K562 (cell line): ENCODE results near the gene MICAL1. TPM values are rescaled to one million over a fixed set of nuclear protein-coding genes. Genes with fewer than 3 reads are reported as not detected.

ENCODE experiments used
- BCOR ChIP-seq: fragments of 450-650 bp; IDR thresholded peaks from 2 replicates; pipeline ENCODE4 v1.6.1; 2016
- FOXK2 ChIP-seq, 2 experiments: fragments of 450-650 bp; IDR thresholded peaks in 1 of 2; conservative IDR thresholded peaks in 1 of 2; 2 replicates each; pipeline ENCODE4 v1.6.1; 2016; ENCODE audit warnings: low read depth in 2 of 2, mild to moderate bottlenecking in 1 of 2
- GABPB1 ChIP-seq: sonication (generic); formaldehyde crosslinking; IDR thresholded peaks from 2 replicates; pipeline ENCODE4 v1.8.0; 2022; ENCODE audit warnings: mild to moderate bottlenecking, missing genetic modification reagents
- GTF2A2 ChIP-seq: IDR thresholded peaks from 2 replicates; pipeline ENCODE4 v1.6.1; 2016; ENCODE audit warnings: mild to moderate bottlenecking, missing genetic modification characterization, missing compliant biosample characterization
- KAT2B ChIP-seq: IDR thresholded peaks from one replicate; pipeline ENCODE4 v1.6.1; 2012; ENCODE audit warnings: low read depth, mild to moderate bottlenecking, control low read depth, inconsistent platforms, low read length, moderate library complexity
- LARP7 ChIP-seq: fragments of 450-650 bp; IDR thresholded peaks from 2 replicates; pipeline ENCODE4 v1.6.1; 2016
- MTA1 ChIP-seq: fragments of 450-650 bp; IDR thresholded peaks from 2 replicates; pipeline ENCODE4 v1.6.1; 2017; ENCODE audit warnings: borderline replicate concordance
- NCOA6 ChIP-seq: fragments of 450-650 bp; IDR thresholded peaks from 2 replicates; pipeline ENCODE4 v1.6.1; 2017; ENCODE audit warnings: mild to moderate bottlenecking
- OTX1 ChIP-seq: fragments of 450-650 bp; formaldehyde crosslinking; IDR thresholded peaks from 2 replicates; pipeline ENCODE4 v1.4.0; 2022; ENCODE audit warnings: mild to moderate bottlenecking
- RBM14 ChIP-seq: fragments of 200-400 bp; formaldehyde crosslinking; IDR thresholded peaks from 2 replicates; pipeline ENCODE4 v1.6.1; 2018; ENCODE audit warnings: low read depth, mild to moderate bottlenecking, low read length, moderate library complexity, borderline replicate concordance; ENCODE audit not compliant: insufficient read depth
- RUNX1 ChIP-seq: sonication (generic); IDR thresholded peaks from 2 replicates; pipeline ENCODE4 v1.6.1; 2016; ENCODE audit warnings: antibody characterized with exemption, low read depth
- SMARCE1 ChIP-seq: fragments of 450-650 bp; IDR thresholded peaks from 2 replicates; pipeline ENCODE4 v1.7.1; 2016; ENCODE audit warnings: mild to moderate bottlenecking
- STAT5B ChIP-seq: fragments of 250-450 bp; sonication (Bioruptor Pico); IDR thresholded peaks from 2 replicates; pipeline ENCODE4 v1.8.0; 2021; ENCODE audit warnings: mild to moderate bottlenecking, inconsistent platforms
- TAL1 ChIP-seq: fragments of 450-650 bp; IDR thresholded peaks from 2 replicates; pipeline ENCODE4 v1.6.1; 2016; ENCODE audit warnings: mild to moderate bottlenecking
- ZNF347 ChIP-seq: fragments of 450-650 bp; formaldehyde crosslinking; IDR thresholded peaks from 2 replicates; pipeline ENCODE4 v1.4.0; 2020; ENCODE audit warnings: low read depth, mild to moderate bottlenecking, moderate library complexity
- ZNF436 ChIP-seq: fragments of 250-450, 450-650 bp; sonication (Bioruptor Pico); formaldehyde crosslinking; IDR thresholded peaks from 2 replicates; pipeline ENCODE4 v1.7.0; 2020; ENCODE audit warnings: mild to moderate bottlenecking
- ZNF584 ChIP-seq: fragments of 200-800 bp; sonication (Bioruptor generic); IDR thresholded peaks from 2 replicates; pipeline ENCODE4 v1.6.1; 2016; ENCODE audit warnings: low read depth, mild to moderate bottlenecking, missing genetic modification characterization, missing compliant biosample characterization
- polyA plus RNA-seq, 8 experiments: library from polyadenylated mRNA; depleted of rRNA in 4 of 8; stranded (reverse) in 5 of 8; unstranded in 3 of 8; fragments of >200 nt; fragmentation: Nextera tagmentation in 2 of 8; fragmentation: Illumina TruSeq in 1 of 8; extraction: Ambion mirVana in 2 of 8; extraction: Trizol in 1 of 8; gene quantifications; 2 replicates each; pipeline versions ENCODE4 v1.2.1 to v1.2.3, GENCODE V29; 2011 to 2014; ENCODE audit warnings: inconsistent platforms in 1 of 8, missing spikeins in 1 of 8
- total RNA-seq, 7 experiments: library from RNA; depleted of rRNA in 6 of 7; stranded (reverse); fragments of >200 nt in 6 of 7; fragmentation: Illumina TruSeq in 2 of 7; extraction: Trizol in 2 of 7; gene quantifications; 2 replicates each; pipeline versions ENCODE4 v1.2.1 to v1.2.3, GENCODE V29; 2011 to 2021; ENCODE audit warnings: low replicate concordance in 1 of 7
- TF ChIP-seq, protein P1 (sequence below): IDR thresholded peaks from 2 replicates; pipeline ENCODE4 v1.6.1; 2012; ENCODE audit warnings: low read depth, low read length, improper control_type of control experiment, borderline replicate concordance
- TF ChIP-seq, protein P2 (sequence below): IDR thresholded peaks from 2 replicates; pipeline ENCODE4 v1.6.1; 2011; ENCODE audit not compliant: insufficient read length; ENCODE audit errors: extremely low read depth
- TF ChIP-seq, protein P3 (sequence below): sonication (generic); formaldehyde crosslinking; IDR thresholded peaks from 2 replicates; pipeline ENCODE4 v1.8.1; 2023; ENCODE audit warnings: mild to moderate bottlenecking, missing genetic modification reagents, moderate library complexity
- TF ChIP-seq, protein P4 (sequence below): fragments of 200-800 bp; sonication (Bioruptor generic); IDR thresholded peaks from 2 replicates; pipeline ENCODE4 v1.6.1; 2016; ENCODE audit warnings: missing genetic modification characterization, missing compliant biosample characterization

MICAL1 gene
- total and polyA plus RNA-seq, 9 of the 15 experiments (the other 6 are each of a cell fraction or from before 2014, with no cell fraction given), result 0.07 to 15.2 (median 7.0) TPM

DNA sequence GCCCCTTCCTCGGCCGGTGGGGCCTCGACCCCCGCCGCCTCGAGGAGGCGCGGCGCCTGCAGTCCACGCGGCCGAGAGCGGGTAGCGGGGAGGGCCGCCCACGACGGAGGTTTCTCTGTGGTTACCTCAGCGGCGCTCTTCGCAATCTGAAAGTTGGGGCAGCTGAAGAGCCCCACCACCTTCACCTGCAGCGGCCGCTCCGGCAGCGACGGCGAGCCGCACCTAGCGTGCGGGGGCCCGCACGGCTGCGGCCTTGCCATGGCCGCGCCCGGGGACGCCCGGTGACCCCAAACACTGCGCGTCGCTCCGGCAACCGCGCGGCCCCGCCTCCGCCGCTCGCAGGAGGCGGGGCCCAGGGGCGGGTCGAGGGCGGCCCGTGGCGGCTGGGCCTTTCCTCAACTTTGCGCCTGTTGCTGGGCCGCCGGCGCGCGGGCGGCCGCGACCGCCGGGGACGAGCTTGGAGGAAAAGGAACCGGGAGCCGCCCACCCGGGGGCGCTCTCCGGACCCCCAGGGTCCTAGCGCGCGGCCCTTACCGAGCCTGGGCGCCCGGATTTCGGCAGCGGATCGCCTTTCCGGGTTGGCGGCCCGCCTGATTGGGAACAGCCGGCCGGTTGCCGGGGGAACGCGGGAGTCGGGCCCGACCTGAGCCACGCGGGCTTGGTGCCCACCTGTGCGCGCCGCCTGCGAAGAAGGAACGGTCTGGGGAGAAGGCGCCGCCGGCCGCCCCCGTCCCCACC lies 15.1 kb downstream of the MICAL1 start, which contains the start of the genes PPIL6 and SMPD2 (continued):
- TF ChIP-seq, protein P1, sequence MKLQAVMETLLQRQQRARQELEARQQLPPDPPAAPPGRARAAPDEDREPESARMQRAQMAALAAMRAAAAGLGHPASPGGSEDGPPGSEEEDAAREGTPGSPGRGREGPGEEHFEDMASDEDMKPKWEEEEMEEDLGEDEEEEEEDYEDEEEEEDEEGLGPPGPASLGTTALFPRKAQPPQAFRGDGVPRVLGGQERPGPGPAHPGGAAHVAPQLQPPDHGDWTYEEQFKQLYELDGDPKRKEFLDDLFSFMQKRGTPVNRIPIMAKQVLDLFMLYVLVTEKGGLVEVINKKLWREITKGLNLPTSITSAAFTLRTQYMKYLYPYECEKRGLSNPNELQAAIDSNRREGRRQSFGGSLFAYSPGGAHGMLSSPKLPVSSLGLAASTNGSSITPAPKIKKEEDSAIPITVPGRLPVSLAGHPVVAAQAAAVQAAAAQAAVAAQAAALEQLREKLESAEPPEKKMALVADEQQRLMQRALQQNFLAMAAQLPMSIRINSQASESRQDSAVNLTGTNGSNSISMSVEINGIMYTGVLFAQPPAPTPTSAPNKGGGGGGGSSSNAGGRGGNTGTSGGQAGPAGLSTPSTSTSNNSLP, result no peak
- TF ChIP-seq SMARCE1 (no peak), ZNF584 (CRISPR knock-in tag) (peak; percentile 58; the same call in 1 of the 2 replicates), NCOA6 (no peak), FOXK2 (conservative IDR thresholded peaks at IDR 0.05 in 1 of 2, IDR thresholded peaks at IDR 0.05 in 1 of 2; ENCODE audit: low read depth in 2 of 2) (no peak), TAL1 (no peak), RUNX1 (no peak), STAT5B (CRISPR knock-in tag) (no peak), LARP7 (no peak), GABPB1 (CRISPR knock-in tag) (0 out of 2 replicates have a peak, but pooled peaks have one; percentile 13), OTX1 (CRISPR knock-in tag) (no peak), RBM14 (no peak), ZNF347 (no peak), ZNF436 (CRISPR knock-in tag) (no peak), KAT2B (no peak), GTF2A2 (0 out of 2 replicates have a peak, but pooled peaks have one; percentile 38), MTA1 (no peak), BCOR (no peak)
- TF ChIP-seq, protein P2, sequence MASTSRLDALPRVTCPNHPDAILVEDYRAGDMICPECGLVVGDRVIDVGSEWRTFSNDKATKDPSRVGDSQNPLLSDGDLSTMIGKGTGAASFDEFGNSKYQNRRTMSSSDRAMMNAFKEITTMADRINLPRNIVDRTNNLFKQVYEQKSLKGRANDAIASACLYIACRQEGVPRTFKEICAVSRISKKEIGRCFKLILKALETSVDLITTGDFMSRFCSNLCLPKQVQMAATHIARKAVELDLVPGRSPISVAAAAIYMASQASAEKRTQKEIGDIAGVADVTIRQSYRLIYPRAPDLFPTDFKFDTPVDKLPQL, result no peak
- TF ChIP-seq, protein P3, sequence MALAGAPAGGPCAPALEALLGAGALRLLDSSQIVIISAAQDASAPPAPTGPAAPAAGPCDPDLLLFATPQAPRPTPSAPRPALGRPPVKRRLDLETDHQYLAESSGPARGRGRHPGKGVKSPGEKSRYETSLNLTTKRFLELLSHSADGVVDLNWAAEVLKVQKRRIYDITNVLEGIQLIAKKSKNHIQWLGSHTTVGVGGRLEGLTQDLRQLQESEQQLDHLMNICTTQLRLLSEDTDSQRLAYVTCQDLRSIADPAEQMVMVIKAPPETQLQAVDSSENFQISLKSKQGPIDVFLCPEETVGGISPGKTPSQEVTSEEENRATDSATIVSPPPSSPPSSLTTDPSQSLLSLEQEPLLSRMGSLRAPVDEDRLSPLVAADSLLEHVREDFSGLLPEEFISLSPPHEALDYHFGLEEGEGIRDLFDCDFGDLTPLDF (CRISPR knock-in tag), result no peak; the same call in 1 of the 2 replicates
- TF ChIP-seq, protein P4, sequence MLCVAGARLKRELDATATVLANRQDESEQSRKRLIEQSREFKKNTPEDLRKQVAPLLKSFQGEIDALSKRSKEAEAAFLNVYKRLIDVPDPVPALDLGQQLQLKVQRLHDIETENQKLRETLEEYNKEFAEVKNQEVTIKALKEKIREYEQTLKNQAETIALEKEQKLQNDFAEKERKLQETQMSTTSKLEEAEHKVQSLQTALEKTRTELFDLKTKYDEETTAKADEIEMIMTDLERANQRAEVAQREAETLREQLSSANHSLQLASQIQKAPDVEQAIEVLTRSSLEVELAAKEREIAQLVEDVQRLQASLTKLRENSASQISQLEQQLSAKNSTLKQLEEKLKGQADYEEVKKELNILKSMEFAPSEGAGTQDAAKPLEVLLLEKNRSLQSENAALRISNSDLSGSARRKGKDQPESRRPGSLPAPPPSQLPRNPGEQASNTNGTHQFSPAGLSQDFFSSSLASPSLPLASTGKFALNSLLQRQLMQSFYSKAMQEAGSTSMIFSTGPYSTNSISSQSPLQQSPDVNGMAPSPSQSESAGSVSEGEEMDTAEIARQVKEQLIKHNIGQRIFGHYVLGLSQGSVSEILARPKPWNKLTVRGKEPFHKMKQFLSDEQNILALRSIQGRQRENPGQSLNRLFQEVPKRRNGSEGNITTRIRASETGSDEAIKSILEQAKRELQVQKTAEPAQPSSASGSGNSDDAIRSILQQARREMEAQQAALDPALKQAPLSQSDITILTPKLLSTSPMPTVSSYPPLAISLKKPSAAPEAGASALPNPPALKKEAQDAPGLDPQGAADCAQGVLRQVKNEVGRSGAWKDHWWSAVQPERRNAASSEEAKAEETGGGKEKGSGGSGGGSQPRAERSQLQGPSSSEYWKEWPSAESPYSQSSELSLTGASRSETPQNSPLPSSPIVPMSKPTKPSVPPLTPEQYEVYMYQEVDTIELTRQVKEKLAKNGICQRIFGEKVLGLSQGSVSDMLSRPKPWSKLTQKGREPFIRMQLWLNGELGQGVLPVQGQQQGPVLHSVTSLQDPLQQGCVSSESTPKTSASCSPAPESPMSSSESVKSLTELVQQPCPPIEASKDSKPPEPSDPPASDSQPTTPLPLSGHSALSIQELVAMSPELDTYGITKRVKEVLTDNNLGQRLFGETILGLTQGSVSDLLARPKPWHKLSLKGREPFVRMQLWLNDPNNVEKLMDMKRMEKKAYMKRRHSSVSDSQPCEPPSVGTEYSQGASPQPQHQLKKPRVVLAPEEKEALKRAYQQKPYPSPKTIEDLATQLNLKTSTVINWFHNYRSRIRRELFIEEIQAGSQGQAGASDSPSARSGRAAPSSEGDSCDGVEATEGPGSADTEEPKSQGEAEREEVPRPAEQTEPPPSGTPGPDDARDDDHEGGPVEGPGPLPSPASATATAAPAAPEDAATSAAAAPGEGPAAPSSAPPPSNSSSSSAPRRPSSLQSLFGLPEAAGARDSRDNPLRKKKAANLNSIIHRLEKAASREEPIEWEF (CRISPR knock-in tag), result no peak
